ENCODE data around the gene SERPINA4.

Gene SERPINA4

DNA sequence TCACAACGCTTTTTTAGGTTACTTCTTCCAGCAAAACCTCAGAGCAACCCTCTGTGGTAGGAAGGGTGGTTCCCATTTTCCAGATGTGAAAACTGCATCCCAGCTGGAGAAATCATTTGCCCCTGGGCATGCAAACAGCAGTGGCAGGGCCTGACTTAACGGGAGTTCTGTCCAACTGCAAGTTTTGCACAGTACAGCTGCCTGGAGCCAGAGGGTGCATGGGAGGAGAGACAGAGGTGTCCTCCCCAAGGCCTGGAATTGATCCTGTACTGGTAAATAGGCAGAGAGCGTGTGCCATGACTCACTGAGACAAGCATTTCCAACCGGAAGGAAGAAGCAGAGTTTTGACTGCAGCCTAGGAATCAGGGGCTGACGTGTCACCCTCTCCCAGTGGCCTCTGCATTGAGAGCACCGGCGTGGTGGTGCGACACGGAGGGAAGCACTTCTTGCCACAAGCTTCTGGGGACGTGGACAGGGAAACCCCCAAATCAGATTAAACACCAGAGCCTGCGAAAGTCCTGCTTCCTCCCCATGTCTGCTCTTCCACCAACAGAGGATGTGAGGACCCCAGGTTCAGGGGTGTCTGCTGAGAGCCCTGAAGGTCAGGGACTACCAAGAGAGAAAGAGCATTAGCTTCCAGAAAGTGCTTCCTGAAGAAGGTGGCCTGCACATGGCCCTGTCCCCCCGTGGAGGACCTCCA, 19.0 kb upstream of the SERPINA4 start:
- TF ChIP-seq, protein P1, sequence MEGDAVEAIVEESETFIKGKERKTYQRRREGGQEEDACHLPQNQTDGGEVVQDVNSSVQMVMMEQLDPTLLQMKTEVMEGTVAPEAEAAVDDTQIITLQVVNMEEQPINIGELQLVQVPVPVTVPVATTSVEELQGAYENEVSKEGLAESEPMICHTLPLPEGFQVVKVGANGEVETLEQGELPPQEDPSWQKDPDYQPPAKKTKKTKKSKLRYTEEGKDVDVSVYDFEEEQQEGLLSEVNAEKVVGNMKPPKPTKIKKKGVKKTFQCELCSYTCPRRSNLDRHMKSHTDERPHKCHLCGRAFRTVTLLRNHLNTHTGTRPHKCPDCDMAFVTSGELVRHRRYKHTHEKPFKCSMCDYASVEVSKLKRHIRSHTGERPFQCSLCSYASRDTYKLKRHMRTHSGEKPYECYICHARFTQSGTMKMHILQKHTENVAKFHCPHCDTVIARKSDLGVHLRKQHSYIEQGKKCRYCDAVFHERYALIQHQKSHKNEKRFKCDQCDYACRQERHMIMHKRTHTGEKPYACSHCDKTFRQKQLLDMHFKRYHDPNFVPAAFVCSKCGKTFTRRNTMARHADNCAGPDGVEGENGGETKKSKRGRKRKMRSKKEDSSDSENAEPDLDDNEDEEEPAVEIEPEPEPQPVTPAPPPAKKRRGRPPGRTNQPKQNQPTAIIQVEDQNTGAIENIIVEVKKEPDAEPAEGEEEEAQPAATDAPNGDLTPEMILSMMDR (IDR thresholded peaks at IDR 0.05; ENCODE audit: low read depth, low read length, missing control alignments): no peak
- no peak overlapping the region for H3K4me3 ChIP-seq (replicated peaks; ENCODE audit: low read depth, low read length)
- peak; percentile 5 for DNase-seq (ENCODE audit: extremely low read depth, low read depth)

DNA sequence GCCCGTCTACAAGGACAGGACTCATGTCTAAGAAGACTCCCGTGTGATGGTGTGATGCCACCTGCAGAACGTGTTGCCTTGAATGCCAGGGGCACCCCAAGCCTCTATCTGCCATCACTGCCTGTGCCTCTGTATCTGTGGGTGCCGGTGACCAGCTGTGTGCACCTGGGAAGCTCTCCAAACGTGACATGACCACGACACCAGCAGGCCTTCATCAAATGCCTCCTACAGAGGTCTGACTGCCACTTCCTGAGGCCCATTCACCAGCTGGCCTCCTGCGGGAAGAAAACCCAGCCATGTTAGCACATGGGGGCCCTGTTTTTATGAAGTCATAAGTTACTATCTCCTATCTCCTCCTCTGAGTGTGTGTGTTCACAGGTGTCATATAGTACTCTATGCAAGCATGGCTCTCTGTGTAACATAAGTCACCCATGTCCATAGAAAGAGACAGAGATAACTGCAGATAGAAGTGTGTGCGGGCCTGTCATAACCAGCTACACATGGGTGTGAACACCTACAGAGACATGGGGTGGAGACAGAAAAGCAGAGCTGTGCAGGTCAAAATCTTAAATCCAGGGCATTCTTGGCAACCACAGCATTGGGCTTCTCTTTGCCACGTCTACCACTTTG, 18.3 kb upstream of the SERPINA4 start:
- H3K4me3 ChIP-seq (replicated peaks; ENCODE audit: low read depth, low read length): no peak overlapping the region
- TF ChIP-seq, protein P1 (IDR thresholded peaks at IDR 0.05; ENCODE audit: low read depth, low read length, missing control alignments): no peak
- no peak for DNase-seq (ENCODE audit: extremely low read depth, low read depth)

DNA sequence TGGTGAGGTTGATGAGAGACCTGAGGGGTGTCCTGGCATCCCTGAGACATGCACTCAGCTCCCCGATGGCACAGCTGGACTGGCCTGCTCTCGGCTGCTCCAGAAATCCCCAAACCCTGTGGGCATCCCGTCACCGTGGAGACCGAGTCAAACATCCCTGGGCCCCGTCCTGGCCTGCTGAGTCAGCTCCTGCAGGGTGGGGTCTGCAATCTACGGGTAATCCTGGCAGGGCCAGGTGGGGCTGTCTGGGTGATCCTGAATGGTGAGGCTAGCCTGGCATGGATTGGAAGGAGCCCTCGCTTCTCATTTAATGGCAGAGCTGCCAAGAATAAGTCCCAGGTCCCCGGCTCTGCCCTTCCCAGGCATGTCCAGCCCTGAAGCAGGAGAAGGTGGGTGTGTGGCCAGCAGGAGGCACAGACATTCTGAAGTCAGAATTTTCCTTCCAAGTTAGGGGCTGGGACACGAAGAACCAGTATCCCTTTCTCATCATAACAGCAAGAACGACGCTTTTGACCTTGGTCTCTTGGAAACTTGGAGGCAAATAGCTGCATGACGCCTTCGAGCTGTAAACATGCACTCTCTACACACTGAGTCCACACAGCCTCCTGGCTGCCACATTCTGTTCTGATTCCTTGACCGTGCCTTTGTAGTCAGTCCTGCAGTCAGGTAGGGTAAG, 17.7 kb upstream of the SERPINA4 start:
- DNase-seq (ENCODE audit: extremely low read depth, low read depth): no peak

DNA sequence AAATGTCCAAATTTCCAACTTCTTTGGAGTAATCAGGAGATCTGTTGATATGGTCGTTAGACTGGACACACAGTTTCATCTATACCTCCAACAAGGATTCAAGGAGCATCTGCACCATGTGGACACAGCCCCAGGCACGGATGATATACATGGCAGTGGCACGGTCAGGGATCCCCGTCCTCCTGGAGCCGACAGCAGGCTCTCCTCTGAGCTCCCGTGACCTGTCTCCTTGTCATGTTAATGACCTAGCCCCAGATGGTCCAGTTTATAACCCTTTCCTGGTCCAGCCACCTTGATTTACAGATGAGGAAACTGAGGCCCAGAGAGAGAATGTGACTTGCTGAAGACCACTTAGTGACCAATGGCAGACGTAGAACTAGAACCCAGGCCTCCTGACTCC, 16.5 kb upstream of the SERPINA4 start:
- H3K4me3 ChIP-seq (replicated peaks; ENCODE audit: low read depth, low read length): no peak overlapping the region
- no peak for DNase-seq (ENCODE audit: extremely low read depth, low read depth)
- TF ChIP-seq, protein P1 (IDR thresholded peaks at IDR 0.05; ENCODE audit: low read depth, low read length, missing control alignments): no peak

More for the DNA sequence above, 17.7 kb upstream of the SERPINA4 start:
- H3K4me3 ChIP-seq (replicated peaks; ENCODE audit: low read depth, low read length): no peak overlapping the region
- TF ChIP-seq, protein P1 (IDR thresholded peaks at IDR 0.05; ENCODE audit: low read depth, low read length, missing control alignments): no peak

DNA sequence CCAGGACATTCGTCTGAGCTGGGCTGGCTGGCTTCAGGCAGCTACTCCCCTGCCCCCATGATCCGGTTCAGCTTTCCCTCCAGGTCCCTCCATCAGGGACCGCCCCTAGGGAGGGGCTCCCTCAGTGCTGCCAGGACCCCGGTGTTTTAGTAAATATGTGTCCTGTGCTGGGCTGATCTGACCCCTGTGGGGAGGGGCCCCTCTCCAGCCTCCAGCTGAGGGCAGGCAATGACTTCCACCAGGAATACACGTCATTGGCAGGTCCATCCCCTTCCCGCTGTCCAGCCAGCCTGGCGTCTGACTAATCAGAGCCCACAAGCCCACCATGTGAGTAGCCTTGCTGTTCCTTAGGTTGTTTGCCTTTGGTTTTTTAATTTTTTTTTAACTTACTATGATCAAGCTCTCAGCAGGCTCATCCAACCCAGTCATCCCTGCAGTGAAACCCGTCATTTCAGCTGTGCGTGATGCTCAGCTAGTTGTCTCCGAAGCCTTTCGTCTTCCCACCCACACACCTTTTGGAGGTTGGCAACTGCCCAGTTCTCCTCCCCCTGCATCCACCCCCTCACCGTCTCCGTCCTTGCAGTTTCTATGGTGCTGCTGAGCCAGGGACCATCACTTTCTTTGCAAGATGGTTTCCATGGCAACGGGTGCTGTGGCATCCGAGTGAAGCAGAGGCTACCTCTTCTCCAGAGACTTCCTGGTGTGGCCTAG, 16.0 kb upstream of the SERPINA4 start:
- H3K4me3 ChIP-seq (replicated peaks; ENCODE audit: low read depth, low read length): no peak overlapping the region
- TF ChIP-seq, protein P1 (IDR thresholded peaks at IDR 0.05; ENCODE audit: low read depth, low read length, missing control alignments): no peak
- DNase-seq (ENCODE audit: extremely low read depth, low read depth): no peak

DNA sequence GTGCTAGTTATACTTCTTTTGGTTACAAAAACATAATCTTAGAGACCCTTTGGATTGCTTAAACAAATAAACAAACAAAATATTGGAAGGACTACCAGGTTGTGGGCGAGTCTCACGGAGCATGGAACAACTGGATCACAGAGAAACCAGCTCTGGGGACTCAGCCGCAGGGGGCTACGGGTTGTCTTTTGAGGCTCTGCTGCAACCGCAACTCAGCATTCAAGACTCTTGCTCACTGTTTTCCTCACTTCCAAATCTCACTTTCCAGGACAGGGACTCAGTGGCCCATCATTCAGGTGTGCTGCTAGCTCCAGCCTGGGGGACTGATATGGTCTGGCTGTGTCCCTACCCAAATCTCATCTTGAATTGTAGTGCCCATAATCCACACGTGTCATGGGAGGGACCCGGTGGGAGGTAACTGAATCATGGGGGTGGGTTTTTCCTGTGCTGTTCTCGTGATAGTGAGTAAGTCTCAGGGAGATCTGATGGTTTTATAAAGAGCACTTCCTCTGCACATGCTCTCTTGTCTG, 14.0 kb upstream of the SERPINA4 start:
- no peak overlapping the region for H3K4me3 ChIP-seq (replicated peaks; ENCODE audit: low read depth, low read length)
- DNase-seq (ENCODE audit: extremely low read depth, low read depth): no peak
- TF ChIP-seq, protein P1 (IDR thresholded peaks at IDR 0.05; ENCODE audit: low read depth, low read length, missing control alignments): no peak

Measured in HFF-Myc (cell line).